Midbrain (tissue), 1 donor: ENCODE data around the gene DENND2A.
"Not testable (repeated sequence)": the region's sequence is repeated elsewhere in the genome, so short reads cannot be mapped to it uniquely, and the experiment has no call there.

Experiments used
- DNase-seq: peaks from one replicate; lab custom pipeline; 2025; lab: John Stamatoyannopoulos, UW

Gene DENND2A, protein sequence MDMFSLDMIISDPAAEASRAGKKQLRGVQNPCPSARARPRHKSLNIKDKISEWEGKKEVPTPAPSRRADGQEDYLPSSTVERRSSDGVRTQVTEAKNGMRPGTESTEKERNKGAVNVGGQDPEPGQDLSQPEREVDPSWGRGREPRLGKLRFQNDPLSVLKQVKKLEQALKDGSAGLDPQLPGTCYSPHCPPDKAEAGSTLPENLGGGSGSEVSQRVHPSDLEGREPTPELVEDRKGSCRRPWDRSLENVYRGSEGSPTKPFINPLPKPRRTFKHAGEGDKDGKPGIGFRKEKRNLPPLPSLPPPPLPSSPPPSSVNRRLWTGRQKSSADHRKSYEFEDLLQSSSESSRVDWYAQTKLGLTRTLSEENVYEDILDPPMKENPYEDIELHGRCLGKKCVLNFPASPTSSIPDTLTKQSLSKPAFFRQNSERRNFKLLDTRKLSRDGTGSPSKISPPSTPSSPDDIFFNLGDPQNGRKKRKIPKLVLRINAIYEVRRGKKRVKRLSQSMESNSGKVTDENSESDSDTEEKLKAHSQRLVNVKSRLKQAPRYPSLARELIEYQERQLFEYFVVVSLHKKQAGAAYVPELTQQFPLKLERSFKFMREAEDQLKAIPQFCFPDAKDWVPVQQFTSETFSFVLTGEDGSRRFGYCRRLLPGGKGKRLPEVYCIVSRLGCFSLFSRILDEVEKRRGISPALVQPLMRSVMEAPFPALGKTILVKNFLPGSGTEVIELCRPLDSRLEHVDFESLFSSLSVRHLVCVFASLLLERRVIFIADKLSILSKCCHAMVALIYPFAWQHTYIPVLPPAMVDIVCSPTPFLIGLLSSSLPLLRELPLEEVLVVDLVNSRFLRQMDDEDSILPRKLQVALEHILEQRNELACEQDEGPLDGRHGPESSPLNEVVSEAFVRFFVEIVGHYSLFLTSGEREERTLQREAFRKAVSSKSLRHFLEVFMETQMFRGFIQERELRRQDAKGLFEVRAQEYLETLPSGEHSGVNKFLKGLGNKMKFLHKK

DNA sequence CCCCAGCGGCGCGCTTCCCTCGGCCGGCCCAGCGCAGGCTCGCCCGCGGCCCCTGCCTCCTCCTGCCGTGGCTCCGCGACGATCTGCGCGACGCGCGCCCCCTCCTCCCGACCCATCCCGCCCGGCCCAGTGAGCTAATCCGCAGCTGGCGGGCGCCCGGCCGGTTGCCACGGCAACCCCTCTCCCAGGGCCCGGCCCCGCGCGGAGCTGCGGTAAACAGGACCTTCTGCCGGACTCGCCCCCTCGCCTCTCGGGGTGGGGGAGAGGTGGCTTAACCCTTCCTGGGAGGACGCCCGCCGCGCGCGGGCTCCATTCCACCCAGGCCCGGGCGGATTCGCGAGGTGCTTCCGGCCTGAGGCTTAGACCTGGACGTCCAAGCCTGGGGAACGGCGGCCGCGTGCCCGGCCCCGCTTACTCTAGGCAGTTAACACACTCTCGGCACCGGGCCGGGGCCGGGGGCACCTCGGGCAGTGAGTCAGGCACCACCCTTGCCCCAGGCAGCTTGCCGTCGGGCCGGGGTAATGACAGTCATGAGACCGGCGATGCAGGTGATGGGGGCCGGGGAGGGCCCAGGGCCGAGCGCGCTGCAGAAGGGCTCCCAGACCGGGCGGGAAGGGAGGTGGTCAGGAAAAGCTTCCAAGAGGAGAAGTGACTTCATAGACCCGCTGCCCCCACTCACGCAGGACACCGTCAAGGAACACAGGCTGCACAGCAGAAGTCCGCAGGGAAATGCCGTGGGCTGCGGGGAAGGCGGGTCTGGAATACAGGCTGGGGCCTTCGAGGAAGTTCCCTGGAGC, at the start of gene DENND2A:
TSS of gene DENND2A (minus strand) at position 87 of the 797 bp plus-strand sequence. CDS start 38,416 bp downstream, outside the sequence.
- peak; percentile 82 for DNase-seq

DNA sequence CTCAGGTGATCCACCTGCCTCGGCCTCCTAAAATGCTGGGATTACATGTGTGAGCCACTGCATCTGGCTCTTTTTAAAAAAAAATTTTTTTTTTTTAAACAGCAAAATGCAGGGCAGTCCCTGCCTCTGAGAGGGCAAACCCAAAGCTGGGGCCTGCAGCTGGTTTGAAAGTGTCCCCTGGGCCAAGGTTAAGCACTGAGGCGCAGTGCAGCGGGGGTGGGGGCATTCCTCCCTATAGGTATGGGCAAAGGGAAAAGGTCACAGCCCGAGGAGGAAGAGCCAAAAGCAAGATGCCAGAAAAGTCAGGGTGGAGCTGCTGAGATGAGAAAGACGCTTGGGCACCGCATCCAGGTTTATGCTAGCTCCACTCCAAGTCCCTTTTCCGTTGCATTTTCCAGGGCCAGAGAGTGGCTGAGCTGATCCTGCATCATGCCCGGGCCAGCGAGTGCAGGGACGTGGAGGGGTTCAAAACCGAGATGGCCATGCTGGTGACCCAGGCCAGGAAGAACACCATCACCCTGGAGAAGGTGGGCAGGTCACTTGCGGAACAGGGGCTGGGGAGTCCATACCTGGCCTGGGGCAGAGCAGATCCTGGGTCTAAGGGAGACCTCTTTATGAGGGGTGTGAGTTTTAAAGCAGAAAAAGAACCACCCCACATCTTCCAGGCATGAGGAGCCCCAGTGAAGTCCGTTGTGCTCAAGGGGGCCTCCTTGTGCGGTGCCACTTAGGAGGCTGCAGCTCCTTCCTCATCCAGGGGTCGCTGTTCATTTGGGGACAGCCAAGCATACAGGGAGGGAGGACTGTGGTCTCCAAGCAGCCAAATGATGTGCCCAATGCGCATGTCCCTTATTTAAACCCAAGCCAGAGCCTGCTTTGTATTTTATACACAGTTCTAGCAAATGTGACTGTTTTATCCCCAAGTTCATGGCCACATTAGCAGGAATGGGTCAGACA, 48.9 kb upstream of the DENND2A start:
- no peak for DNase-seq

DNA sequence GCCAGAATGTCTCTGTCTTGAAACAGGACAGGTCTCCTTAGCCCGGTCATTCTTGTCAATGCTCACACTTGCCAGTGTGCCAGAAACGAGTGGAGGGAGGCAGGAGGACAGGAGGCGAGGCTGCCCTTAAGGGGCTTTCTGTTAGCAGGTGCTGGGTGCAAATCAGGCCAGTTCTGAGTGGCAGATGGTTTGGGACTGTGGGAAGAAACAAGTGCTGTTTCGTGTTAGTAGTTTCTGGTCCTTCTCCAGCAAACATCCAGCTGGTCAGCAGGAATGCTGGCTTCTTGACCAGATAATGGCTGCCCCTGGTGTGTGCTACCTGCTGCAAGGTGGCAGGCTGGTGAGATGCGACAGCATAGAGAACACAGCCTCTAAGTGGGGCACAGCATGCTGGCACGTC, 47.7 kb upstream of the DENND2A start:
- no peak for DNase-seq

DNA sequence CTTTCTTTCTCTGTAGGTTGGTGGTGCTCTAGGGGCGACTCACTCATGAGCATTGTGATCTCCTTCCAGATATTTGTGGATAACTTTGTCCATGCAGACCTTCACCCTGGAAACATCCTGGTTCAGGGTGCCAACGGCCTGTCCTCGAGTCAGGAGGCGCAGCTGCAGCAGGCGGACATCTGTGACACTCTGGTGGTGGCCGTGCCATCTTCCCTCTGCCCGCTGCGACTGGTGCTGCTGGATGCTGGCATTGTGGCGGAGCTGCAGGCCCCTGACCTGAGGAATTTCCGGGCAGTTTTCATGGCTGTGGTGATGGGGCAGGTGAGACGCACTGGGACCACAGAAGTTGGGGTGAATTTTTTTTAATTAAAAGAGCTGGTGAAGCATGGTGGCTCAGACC, 46.3 kb upstream of the DENND2A start:
- no peak for DNase-seq

DNA sequence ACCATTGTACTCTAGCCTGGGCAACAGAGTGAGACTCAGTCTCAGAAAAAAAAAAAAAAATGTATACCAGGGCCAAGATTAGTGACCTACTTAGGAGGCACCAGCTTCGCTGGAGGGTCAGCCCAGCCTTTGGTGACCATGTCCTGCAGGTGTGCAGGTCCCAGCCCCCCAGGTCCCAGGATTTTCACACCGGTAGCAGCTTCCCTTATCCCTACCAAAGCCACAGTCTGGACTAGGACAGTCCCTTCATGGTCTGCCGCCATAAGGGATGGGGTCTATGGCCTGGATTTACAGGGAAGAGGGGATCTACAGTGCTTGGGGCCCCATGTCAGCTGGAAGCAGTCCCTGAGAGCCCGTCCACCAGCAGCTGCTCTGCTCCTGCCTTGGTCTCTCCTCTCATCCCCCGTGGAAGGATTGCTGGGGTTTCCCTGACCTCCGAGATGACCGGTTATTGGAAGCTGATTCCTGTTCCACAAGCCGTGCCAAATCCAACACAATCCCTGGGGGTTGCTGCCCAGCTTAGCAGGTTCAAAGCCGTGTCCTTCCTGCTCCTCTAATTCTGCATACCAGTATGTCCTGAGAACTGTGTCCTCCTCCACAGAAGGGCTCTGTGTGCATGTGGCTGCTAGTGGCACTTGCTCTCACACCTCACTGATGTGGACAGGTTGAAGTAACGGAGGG, 44.9 kb upstream of the DENND2A start:
- DNase-seq = no peak

DNA sequence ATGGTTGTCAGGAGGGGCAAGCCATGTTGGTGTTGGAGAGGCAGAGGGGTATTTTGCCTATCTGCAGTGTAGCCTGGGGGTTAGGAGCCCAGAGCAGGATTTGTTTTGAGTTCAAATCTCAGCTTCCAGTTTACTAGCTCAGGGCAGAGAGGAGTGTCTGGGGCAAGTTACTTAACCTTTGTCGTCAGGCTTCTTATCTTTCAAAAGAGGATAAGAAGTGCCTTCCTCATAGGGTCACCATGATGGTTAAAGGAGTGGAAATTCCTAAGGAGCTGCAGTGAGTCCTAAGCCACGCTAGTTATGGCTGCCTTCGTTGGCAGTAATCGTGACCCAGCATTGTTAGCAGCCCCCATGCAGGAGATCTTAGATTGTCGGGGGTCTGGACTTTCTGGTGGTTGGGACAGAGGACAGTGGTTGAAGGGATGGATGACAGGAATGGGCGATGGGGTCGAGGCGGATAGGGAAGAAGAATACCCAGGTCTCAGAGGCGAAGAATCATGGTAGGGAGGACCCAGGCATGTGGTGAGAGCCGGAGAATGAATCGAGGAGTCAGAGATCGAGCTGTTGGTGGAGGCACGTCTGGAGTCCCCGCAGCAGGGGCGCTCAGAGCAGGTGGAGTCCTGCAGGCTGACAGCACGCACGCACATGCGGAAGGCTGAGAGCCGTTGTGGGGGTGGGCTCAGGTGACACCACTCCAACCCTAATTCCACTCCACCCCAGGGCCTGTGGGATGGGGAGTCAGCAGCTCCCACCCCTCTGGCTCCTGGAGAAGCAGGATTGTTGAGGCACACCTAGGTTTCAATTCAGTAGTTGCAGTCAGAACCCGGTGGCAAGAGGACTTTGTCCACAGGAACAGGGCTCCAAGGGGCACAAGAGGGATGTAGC, 43.7 kb upstream of the DENND2A start:
- no peak for DNase-seq

DNA sequence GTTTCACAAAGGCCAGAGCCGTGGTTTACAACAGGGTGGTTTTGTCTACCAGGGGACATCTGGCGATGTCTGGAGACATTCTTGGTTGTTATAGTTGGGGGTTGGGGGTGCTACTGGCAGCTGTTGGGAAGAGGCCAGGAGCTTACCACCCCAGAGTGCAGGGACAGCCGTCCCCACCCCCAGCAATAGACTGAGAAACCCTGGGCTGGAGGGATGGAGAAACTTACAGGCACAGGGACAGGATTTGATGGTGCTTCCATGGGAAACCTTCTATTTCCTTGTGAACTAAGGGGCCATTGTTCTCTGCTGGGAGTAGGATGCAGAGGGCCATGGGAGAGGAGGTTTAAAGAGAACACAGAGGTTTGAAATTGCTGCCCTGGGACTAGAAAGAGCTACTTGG, 43.0 kb upstream of the DENND2A start:
- peak; percentile 58 for DNase-seq

DNA sequence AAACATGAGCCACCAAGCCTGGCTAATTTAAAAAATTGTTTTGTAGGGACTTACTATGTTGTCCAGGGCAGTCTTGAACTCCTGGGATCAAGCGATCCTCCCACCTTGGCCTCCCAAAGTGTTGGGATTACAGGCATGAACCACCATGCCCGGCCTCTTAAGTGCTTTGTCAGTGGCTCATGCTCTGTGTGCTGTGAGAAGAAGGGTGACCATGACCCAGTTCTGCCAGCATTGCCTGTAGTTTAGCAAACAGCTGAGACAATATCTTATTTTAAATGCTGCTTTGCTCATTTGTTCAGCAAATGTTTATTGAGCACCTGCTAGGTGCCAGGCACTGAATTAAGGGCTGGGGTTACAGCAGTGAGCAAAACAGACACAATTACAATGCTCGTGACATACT, 41.2 kb upstream of the DENND2A start:
- no peak for DNase-seq

DNA sequence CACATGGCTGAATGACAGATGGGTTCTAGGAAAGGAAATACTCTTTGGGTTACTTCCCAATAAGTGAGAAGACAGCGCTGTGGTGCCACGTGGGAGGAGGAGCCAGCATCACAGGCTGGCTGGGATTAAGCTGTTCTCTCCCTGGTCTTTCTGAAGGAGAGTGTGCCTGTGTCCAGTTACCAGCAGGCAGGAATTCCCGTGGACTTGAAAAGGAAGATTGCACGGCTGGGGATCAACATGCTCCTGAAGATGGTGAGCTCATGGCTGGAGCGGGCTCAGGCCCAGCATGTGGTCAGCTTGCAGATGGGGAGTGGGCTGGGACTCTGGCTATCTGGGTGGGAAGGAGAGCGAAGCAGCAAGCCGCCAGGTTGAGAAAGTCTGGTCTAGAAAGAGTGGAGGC, 40.3 kb upstream of the DENND2A start:
- no peak for DNase-seq

DNA sequence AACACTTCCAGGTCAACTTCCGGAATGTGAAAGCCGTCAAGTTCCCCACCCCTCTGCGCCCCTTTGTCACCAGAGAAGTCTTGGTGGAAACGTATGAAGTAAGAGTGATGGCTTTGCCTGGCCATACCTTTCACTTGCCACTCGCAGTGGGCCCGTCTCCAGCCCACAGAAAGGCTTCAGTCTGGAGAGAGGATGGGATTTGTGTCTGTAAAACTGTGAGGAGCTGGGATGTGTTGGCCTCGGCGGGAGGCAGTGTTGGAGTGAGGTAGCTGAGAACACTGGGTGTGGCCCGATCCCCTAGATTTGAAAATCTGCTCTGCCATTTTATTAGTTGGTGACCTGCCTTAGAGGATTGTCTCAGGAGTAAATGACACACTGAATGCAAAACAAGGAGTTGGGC, 38.6 kb upstream of the DENND2A start:
- DNase-seq = no peak

DNA sequence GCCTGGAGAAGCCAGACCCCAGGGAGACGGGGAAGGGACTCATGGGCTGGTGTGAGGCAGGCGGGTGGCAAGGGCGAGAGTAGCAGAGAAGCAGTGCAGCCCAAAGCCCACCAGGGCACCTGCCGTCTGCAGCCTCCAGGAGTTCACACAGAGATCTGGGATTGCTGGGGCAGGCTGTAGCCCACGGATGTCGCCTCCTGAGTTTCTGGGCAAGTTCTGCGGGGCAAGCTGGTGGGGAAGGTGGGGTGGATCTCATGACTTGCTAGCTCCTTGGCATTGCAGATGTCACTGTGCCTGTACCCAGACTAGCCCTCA, 38.2 kb upstream of the DENND2A start:
- no peak for DNase-seq

DNA sequence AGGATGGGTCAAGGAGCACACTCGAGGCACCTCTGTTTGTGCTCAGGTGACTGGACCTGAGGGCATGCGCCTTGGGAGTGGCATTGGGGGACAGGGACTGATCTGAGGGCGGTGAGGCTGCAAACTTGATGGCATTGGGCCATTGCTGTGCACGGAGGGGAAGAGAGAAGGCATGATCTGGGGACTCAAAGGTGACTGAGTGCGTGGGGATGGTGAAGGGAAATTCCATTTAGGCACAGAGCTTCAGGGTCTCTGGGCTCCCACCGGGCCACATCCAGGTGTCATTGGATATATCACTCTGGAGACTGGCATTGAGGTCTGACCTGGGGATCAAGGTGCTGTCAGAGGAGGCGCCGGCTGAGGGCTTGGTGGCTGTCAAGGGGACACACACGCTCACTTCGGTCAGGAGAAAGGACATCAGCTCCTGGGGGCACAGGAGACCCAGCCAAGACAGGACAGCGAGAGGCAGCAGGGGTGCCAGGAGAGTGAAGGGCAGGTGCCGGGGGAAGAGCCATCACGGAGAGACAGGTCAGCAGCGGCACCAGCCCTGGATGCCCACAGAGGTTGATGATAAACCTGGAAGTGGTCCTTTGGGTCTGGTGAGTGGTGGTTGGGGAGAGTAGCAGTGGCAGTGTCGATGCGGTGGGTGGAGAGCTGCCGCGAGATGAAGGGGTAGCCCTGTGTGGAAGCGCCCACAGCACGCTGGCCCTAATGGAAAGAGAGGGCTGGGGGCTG, 37.6 kb upstream of the DENND2A start:
- DNase-seq = no peak

DNA sequence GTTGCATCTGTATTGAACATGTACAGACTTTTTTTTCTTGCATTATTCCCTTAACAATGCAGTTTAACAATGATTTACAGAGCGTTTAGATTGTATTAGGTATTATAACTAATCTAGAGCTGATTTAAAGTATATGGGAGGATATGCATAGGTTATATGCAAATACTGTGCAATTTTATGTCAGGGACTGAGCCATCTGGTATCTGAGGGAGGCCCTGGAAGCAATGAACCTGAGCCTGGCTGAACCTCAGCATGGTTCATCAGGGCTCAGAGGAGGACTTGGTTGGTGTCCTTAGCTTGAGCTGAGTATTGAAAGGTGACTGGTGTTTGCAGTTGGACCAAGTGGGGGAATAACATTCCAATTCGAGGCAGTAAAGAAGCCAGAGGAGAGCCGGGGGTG, 36.9 kb upstream of the DENND2A start:
- no peak for DNase-seq

DNA sequence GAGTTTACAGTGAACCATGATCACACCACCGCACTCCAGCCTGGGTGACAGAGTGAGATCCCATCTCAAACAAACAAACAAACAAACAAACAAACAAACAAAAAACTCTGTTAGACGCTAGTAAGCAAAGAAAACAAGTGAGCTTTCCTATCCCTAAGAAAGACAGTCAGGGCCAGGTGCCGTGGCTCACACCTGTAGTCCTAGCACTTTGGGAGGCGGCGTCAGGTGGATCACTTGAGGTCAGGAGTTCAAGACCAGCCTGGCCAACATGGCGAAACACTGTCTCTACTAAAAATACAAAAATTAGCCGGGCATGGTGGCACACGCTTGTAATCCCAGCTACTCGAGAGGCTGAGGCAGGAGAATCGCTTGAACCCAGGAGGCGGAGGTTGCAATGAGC, 36.3 kb upstream of the DENND2A start:
- DNase-seq = not testable (repeated sequence)

DNA sequence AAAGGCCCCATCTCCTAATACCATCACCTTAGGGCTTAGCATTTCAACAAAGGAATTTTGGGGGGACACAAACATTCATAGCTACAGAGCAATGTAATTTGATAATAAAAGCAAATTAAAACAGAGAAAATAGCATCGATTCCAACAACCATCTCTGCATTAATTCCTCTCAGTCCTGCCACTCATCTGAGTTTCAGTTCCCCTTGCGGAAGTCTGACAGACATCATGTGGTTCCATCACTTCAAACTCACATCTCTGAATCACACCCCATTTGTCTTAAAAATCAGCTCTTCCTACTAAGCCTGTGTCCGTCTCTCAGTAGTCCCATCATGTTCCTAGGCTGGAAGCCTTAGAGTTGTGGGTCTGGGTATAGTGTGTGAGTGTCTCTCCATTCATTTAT, 35.7 kb upstream of the DENND2A start:
- DNase-seq = no peak

DNA sequence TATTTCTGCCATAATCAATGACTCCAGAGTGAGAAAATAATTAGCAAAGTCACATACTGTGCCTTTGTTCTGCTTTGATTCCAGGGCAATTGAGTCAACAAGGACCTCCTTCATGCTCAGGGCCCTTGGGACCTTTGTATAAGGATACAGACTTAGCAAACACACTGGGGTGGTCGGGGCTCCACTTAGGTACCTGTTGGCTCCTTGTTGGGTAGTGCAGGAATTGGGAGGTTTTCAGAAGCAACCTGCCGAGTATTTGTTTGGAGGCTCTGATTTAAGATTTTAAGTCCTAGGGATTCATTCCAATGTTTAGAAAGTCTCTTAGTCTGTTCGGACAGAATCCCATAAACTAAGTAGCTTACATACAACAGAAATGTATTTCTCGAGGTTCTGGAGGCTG, 35.1 kb upstream of the DENND2A start:
- DNase-seq = no peak

DNA sequence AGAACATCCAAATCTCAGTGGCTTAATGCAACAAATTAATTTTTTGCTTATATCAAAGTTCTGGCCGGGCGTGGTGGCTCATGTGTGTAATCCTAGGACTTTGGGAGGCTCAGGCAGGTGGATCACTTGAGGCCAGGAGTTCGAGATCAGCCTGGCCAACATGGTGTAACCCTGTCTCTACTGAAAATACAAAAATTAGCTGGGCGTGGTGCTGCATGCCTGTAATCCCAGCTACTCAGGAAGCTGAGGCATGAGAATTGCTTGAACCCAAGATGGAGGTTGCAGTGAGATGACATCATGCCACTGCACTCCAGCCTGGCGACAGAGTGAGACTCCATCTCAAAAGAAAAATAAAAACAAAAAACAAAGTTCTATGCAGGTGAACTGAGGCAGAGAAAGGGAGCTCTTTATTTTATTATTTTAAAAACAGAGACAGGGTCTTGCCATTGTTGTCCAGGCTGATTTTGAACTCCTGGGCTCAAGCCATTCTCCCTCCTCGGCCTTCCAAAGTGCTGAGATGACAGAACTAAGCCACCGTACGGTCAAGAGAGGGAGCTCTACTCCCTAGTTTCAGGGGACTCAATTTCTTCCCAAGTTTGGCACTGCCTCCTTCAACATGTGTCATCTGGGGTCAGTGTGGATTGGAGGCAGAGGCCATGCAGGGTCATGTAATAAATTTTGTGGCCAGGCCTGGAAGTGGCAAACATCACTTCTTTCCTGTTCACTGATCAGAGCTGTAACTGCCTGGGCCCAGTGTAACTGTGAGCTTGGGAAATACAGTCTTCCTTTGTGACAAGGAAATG, 34.5 kb upstream of the DENND2A start:
- peak; percentile 71 for DNase-seq

DNA sequence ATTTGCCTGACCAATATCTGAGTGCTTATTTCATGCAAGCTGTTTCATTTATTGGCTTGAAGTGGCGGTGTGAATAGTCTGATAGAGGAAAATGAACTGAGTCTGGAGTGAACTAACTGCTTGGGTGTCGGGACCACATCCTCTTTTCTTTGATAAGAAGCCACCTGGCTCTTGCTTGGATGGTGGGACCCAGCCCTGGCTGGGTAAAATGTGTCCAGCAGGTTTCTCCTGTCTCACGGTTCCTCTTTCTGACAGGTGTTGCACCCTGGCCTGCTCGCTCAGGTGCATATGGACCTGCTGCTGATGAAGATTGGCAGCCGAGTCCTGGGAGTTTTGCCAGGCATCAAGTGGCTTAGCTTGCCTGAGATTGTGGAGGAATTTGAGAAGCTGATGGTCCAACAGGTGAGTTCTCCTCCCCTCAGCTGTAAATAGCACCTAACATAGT, 33.8 kb upstream of the DENND2A start:
- DNase-seq = no peak
